OCI-LY3 (cell line): Measurements from ENCODE around the gene SPATC1L.
A peak's percentile ranks its signal among the peaks of the same experiment; 100 is the strongest.
"Not testable (repeated sequence)": the region's sequence is repeated elsewhere in the genome, so short reads cannot be mapped to it uniquely, and the experiment has no call there.

ENCODE experiments used
- H2AFZ ChIP-seq: fragments of 200-600, 300-600 bp; shearing (Covaris generic); 2 replicates; pipeline ENCODE4 v1.6.0; 2014; ENCODE audit warnings: antibody characterized with exemption, low read depth, low read length
- H3K27ac ChIP-seq: fragments of 200-600, 300-600 bp; sonication (generic); 2 replicates; pipeline ENCODE4 v1.5.1; 2014; ENCODE audit warnings: mild to moderate bottlenecking, low read length, moderate library complexity, mixed read lengths
- H3K27me3 ChIP-seq: fragments of 200-600, 300-600 bp; sonication (generic); 2 replicates; pipeline ENCODE4 v1.6.1; 2014; ENCODE audit warnings: low read depth, low read length, mixed read lengths
- H3K36me3 ChIP-seq: fragments of 200-600, 300-600 bp; sonication (generic); replicated peaks from 2 replicates; pipeline ENCODE3; 2014; ENCODE audit warnings: low read depth, low read length, mixed read lengths
- H3K4me1 ChIP-seq: fragments of 300-600, 200-600 bp; sonication (generic); 2 replicates; pipeline ENCODE4 v1.6.1; 2014; ENCODE audit warnings: low read length, mixed read lengths
- H3K4me2 ChIP-seq: fragments of 200-600, 300-600 bp; sonication (generic); 2 replicates; pipeline ENCODE4 v1.6.1; 2014; ENCODE audit warnings: low read length, mixed read lengths
- H3K4me3 ChIP-seq: fragments of 300-600, 200-600 bp; sonication (generic); 2 replicates; pipeline ENCODE4 v1.5.1; 2014; ENCODE audit warnings: antibody characterized with exemption, mild to moderate bottlenecking, low read length, moderate library complexity
- H3K79me2 ChIP-seq: fragments of 300-600, 200-600 bp; shearing (Covaris generic); 2 replicates; pipeline ENCODE4 v1.6.1; 2014; ENCODE audit warnings: mild to moderate bottlenecking, low read length, mixed read lengths
- H3K9ac ChIP-seq: fragments of 300-600, 200-600 bp; shearing (Covaris generic); 2 replicates; pipeline ENCODE4 v1.6.0; 2014; ENCODE audit warnings: mild to moderate bottlenecking, low read length, moderate library complexity
- H3K9me3 ChIP-seq: fragments of 200-600, 300-600 bp; shearing (Covaris generic); 2 replicates; pipeline ENCODE4 v1.6.1; 2014; ENCODE audit warnings: low read length, mixed read lengths; ENCODE audit not compliant: insufficient read depth
- H4K20me1 ChIP-seq: fragments of 200-600, 300-600 bp; sonication (generic); 2 replicates; pipeline ENCODE4 v1.6.1; 2016; ENCODE audit warnings: low read length, mixed read lengths; ENCODE audit not compliant: insufficient read depth
- CTCF ChIP-seq: fragments of 200-600, 300-600 bp; sonication (generic); IDR thresholded peaks from 2 replicates; pipeline ENCODE4 v1.5.1; 2014; ENCODE audit warnings: antibody characterized with exemption, low read length, low read depth
- EZH2phosphoT487 ChIP-seq: fragments of 200-600 bp; shearing (Covaris generic); IDR thresholded peaks from 2 replicates; pipeline ENCODE4 v1.6.1; 2018; ENCODE audit warnings: antibody characterized with exemption, mixed run types, low read depth

SPATC1L gene

GRCh38 chr21:46185716-46186115, 1.5 kb upstream of the SPATC1L start:
- peak overlapping the region; percentile 56 for H3K4me2 ChIP-seq
- H3K4me1 ChIP-seq, result no peaks in the 10 kb centered on the region
- peaks cover 8% of the 10 kb centered on the region for H3K36me3 ChIP-seq
- H3K27me3 ChIP-seq, result no peaks in the 10 kb centered on the region
- no peak overlapping the region for H3K27ac ChIP-seq
- H3K79me2 ChIP-seq, result no peaks in the 10 kb centered on the region
- H2AFZ ChIP-seq, result no peak overlapping the region
- peak overlapping the region; percentile 76 for H3K4me3 ChIP-seq
- no peaks in the 10 kb centered on the region for H4K20me1 ChIP-seq
- peak overlapping the region; percentile 40; the same call in 1 of the 2 replicates for H3K9ac ChIP-seq
- TF ChIP-seq EZH2phosphoT487 (no peak), CTCF (no peak)
- H3K9me3 ChIP-seq, result no peaks in the 10 kb centered on the region

GRCh38 chr21:46184625-46185555, 631 bp upstream of the SPATC1L start:
- Histone ChIP-seq H3K79me2 (no peaks in the 10 kb centered on the region), H3K4me3 (peak overlapping the region; percentile 76), H4K20me1 (no peaks in the 10 kb centered on the region), H3K27me3 (no peaks in the 10 kb centered on the region), H3K9ac (peak overlapping the region; percentile 40), H3K27ac (no peak overlapping the region), H3K4me1 (no peaks in the 10 kb centered on the region), H3K9me3 (no peaks in the 10 kb centered on the region), H3K4me2 (peak overlapping the region; percentile 56), H3K36me3 (peaks cover 8% of the 10 kb centered on the region), H2AFZ (no peak overlapping the region)
- TF ChIP-seq EZH2phosphoT487, result no peak
- TF ChIP-seq CTCF, result no peak

- H3K79me2 ChIP-seq, H3K27ac ChIP-seq, H3K9me3 ChIP-seq, H3K36me3 ChIP-seq, H3K4me1 ChIP-seq, H3K9ac ChIP-seq, H3K27me3 ChIP-seq, H4K20me1 ChIP-seq, H2AFZ ChIP-seq: not testable (repeated sequence)
- Histone ChIP-seq H3K4me2 (peak overlapping the region; percentile 85), H3K4me3 (peak overlapping the region; percentile 97)
Observed at GRCh38 chr21:46183337-46183909, 836 bp downstream of the SPATC1L start.

- Histone ChIP-seq H3K27me3 (no peaks in the 10 kb centered on the region), H3K27ac (no peak overlapping the region), H4K20me1 (no peaks in the 10 kb centered on the region), H3K36me3 (no peaks in the 10 kb centered on the region), H3K9ac (no peak overlapping the region), H3K79me2 (no peaks in the 10 kb centered on the region), H3K9me3 (no peaks in the 10 kb centered on the region), H2AFZ (no peak overlapping the region), H3K4me2 (peak overlapping the region; percentile 36; the same call in 1 of the 2 replicates), H3K4me1 (no peaks in the 10 kb centered on the region), H3K4me3 (peak overlapping the region; percentile 47; the same call in 1 of the 2 replicates)
- no peak for TF ChIP-seq CTCF
Observed at GRCh38 chr21:46182548-46183336, 1.5 kb downstream of the SPATC1L start.
